HG03039 (cell line): Measurements from ENCODE around the gene HRAS.

Experiments used
- ATAC-seq: cut with Tn5 transposase; IDR thresholded peaks from one replicate; pipeline ENCODE4 v1.9.1; 2021; ENCODE audit warnings: mild to moderate bottlenecking, moderate library complexity; ENCODE audit not compliant: unreplicated experiment

Gene HRAS

GRCh38 chr11:514606-515005 lies 20.8 kb downstream of the HRAS start:
- ATAC-seq: no peak

GRCh38 chr11:512761-513595 lies 22.4 kb downstream of the HRAS start:
- ATAC-seq: no peak

- ATAC-seq: no peak
Measured at GRCh38 chr11:508956-509355, 26.4 kb downstream of the HRAS start.

GRCh38 chr11:507727-508515 lies 27.5 kb downstream of the HRAS start:
- ATAC-seq: no peak

GRCh38 chr11:506995-507726 lies 28.2 kb downstream of the HRAS start, which contains the start of gene RNH1:
Gene RNH1 (minus strand): TSS chr11:507242. CDS start chr11:502162, 5,080 bp downstream.
- ATAC-seq: peak; percentile 49

- ATAC-seq: peak; percentile 56
Measured at GRCh38 chr11:506238-506994, 29.0 kb downstream of the HRAS start.

DNA sequence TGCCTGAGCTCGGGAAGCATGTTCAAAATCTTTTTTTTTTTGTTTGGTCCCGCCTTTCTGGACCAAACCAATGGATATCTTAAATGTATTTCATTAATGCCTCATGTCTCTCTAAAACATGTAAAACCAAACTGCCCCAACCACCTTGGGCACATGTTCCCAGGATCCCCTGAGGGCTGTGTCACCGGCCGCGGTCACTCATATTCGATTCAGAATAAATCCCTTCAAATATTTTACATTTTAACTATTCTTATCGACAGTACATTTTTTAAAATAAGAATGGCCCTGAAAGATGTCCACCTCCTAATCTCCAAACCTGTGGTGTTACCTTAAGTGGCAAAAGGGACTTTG lies 30.4 kb downstream of the HRAS start:
- ATAC-seq: no peak

DNA sequence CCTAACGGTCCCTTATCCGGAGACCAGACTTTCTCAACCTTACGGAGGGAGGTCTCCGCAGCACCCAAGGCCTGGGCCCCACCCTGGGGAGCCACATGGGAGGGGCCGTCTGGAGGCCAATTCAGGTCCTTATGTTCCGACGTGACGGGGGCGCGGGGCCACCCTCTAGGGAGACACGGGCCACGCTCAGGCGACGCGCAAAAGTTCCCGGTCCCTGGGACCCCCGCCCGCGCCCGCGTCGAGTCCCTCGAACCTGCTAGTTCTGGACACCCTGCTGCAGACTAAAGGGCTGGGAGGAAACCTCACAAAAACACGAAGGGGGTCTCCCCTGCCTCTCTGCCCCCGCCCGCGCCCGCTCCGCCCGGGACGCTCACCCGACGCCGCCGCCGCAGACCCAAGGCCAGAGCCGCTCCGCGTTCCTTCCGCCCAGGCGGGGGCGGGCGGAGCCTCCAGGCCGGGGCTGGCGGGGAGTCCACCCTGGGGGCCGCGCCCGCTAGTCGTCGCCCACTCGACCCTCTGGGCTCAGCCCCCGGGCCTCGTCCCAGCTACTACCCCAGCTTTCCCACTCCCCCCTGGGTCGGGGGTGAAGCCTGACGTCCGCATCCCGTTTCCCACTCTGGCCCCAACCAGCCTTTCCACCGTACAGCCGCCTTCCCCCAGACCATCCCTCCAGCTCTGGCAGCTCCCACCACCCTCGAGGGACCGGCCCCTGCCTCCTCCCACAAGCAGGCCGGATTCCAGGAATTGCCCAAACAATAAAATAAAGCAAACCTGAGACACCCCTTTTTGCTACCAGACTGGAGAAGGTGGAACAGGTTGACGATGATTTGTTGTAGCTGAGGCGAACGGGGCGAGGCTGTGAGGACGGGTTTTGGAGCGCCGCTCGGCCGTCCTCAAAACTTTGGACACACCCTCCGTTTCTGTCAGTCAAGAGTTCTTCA lies 31.1 kb downstream of the HRAS start:
- ATAC-seq: no peak

DNA sequence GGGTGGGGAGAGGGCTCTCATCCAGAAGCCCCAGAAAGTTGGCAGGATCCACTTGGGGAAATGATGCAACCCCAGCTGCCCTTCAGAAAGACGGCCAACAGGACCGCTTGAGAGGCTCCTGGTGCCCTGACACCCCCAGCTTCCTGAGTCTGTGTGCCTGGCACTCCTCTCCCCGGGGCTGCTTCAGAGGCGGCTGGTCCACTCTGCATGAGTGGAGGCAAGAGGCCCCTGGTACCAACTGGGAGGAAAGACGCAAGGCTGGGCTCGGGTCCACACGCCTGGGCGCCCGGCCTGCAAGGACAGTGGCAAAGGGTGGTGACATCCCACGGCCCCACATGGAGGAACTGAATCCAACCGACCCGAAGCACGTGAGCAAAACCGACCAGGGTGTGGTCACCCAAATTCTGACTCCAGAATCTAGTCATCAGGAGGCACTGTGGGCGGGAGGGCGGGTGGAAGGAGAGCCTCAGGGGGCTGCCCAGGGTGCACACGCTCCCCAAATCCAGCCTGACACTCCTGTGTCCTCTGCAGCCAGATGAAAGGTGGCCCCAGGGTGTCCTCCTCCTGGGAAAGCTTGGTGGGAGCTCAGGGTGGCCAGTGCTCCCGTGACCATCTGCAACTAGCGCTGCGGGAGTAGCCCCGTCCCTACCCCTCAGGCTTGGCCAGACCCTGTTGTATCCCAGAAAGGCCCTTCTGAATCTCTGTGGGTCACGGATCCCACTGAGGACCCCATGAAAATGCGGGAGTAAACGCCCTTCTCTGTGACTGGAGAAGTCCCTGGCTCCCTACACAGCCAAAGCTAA lies 32.0 kb downstream of the HRAS start:
- ATAC-seq: no peak

- no peak for ATAC-seq
Measured at GRCh38 chr11:502288-503178, 32.8 kb downstream of the HRAS start.

DNA sequence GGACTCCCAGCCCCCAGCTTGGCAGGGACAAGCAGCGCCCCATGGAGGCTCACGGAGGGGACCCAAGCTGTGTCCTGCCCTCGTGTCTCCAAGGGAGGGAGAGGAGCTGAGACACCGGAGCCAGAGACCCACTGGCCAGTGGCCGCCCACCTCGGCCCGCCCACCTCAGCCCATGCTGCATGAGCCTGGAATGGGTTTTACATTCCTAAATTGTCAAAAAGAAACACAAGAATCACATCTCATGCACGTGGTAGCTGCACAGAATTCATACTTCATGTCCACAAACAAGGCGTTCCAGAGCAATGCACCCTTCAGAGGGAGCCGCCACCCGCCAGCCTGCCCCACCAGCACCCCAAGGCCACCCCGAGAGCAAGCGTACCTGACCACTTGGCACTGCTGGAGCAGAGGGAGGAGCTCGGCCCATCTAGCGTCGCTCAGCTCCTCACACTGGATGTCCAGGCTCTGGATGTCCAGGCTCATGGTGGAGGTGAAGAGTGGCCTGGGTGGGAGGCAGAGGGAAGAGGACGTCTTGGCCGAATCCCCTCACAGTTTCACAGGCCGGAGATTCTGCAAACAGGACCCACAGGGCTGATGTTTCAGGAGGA lies 33.6 kb downstream of the HRAS start:
- ATAC-seq: no peak

DNA sequence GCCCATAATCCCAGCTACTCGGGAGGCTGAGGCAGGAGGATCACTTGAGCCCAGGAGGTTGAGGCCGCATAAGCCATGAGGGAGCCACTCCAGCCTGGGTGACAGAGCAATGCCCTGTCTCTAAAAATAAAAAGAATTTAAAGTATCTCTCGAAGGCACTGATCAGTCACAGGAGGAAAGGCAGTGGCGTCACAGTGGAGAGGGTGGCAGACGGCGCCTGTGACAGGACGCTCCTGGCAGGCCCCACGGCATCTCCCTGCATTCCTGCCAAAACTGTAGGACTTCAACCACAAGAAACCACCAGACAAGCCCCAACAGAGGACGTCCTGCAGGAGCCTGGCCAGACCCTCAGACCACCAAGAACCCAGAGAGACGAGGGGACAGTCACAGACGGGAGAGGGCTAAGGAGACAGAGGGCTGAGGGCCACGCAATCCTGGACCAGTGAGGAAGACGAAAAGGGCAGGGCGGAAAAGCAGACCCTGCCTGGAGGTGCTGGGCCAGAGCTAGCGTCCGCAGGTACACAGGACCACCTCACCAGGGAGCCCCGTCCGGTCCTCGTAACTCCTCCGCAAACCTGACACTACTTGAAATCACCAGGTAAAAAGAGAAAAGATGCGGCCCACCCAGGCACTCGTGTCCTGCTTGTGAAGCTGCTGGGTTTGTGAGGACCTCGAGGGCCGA lies 34.2 kb downstream of the HRAS start:
- ATAC-seq: no peak

GRCh38 chr11:499201-500076 lies 35.9 kb downstream of the HRAS start:
- no peak for ATAC-seq

DNA sequence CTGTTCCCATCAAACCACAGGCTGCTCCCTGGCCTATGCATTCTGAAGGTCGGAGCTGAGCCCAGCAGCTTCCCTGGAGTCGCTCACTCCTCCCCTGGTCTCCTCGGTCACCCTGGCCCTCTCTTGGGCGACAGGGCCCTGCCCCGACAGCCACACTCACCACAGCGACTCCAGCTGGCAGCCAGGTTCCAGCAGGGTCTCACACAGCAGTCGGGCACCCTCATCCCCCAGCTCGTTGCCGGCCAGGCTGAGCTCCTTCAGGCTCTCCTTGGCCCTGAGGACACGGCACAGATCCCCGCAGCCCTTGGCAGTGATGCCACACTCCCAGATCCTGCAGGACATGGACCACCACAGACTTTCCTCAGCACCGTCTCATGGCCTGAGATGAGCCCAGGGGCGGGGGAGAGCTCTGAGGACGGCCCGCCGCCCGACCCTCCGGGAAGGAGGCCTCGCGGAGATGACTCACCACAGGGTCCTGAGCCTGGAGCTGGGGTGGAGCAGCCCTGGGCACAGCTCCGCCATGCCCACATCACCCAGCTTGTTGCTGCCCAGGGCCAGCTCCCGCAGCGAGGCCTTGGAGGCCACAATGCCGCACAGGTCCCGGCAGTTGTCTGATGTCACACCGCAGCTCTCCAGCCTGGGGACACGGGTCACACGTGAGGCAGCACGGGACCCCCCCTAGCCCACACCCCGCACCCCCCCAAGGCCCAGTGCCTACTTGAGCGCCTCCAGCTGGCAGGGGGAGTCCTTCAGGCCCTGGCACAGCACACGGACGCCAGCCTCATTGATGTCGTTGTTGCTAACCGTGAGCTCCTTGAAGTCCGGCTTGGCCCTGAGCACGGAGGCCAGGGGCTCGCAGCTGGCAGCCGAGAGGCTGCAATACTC lies 36.8 kb downstream of the HRAS start:
- ATAC-seq: no peak
